Right ventricle myocardium superior (tissue), 1 donor: ENCODE data around the gene BEAN1. TPM values are rescaled to one million over a fixed set of nuclear protein-coding genes. Genes with fewer than 3 reads are reported as not detected.

Experiments
- ATAC-seq: fragments of 200-7000 bp; cut with Tn5 transposase; one replicate; pipeline ENCODE4 v1.9.1; 2020; ENCODE audit warnings: mild to moderate bottlenecking; ENCODE audit not compliant: poor library complexity
- DNase-seq: peaks from one replicate; pipeline ENCODE4 v3.0.0-alpha.2; 2020
- intact Hi-C: fragments of 100-400 bp; cut with DNase I; formaldehyde crosslinking; loops from one replicate; pipeline ENCODE4 v1.11.2; 2022
- total RNA-seq: library from RNA; stranded (reverse); fragmentation: NEBNext Ultra II Directional; extraction: Animal tissue kit (Norgen Biotek cat#: 25700); gene quantifications from one replicate; pipeline ENCODE4 v1.2.1, GENCODE V29; 2021
- donor health status: DM: no; HTN: yes; CAD: no; lungs with severe emphysema.

BEAN1 gene
- total RNA-seq, 1 donor from 2014 or later, result 1.4 TPM

GRCh38 chr16:66391726-66392670, 35.1 kb upstream of the BEAN1 start:
- peak; percentile 25 for ATAC-seq
- intact Hi-C loops, result no loop called here

DNA sequence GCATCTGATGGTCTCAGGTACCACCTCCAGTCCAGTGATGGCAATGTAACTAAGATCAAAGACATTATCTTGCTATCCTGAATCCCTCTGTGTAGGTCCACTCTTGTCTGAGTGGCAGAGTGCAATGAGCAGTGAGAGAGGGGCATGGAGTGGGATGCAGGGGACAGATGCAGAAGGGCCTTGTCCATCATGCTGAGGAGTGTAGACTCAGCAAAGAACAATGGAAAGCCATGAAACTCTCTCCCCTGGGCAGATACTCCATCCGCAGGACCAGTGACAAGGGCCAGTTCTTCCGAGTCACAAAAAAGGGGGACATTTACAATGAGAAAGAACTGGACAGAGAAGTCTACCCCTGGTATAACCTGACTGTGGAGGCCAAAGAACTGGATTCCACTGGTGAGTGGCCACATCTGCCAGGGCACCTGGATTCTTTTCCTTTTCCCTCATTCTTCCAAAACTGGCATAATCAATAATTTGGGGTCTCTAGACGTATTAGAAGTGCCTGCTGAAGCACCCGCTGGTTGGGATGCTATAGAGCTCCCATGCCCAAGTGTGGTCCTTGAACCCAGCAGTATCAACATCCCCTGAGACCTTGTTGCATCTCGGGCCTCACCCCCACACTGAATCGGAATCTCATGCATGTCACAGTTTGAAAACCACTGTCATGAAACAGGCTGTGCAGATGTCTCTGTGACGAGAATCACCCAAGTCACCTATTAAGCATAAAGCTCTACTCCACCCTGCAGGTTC, 31.1 kb upstream of the BEAN1 start:
- intact Hi-C loops, result no loop called here
- ATAC-seq, result no peak
- no peak for DNase-seq

More at GRCh38 chr16:66391726-66392670, 35.1 kb upstream of the BEAN1 start:
- DNase-seq, result peak; percentile 68

DNA sequence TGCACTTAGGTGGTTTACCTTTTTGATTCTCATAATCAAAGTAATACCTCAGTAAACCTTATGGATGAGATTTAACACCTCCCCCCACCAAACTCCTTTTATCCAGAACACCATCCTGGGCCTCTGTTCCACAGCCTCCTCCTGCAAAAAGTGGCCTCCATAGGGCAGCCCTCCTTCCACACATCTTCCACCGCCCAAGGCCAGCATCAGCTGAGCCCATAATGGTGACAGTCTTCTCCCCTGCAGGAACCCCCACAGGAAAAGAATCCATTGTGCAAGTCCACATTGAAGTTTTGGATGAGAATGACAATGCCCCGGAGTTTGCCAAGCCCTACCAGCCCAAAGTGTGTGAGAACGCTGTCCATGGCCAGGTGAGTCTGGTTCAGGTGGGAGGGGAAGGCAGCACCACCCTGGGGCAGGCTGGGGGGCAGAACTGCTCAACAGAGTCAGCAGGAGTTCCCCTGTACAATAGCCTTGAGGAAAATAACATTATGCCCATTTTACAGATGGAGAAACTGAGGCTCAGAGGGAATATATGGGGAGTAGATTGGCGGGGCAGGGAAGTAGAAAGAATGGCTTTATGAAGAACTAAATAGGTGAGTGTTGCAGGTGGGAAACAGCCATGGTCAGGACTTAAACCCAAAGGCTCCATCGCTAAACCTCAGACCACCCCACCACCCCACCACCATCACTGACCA, 29.2 kb upstream of the BEAN1 start:
- no peak for DNase-seq
- intact Hi-C loops, result no loop called here
- ATAC-seq, result no peak

DNA sequence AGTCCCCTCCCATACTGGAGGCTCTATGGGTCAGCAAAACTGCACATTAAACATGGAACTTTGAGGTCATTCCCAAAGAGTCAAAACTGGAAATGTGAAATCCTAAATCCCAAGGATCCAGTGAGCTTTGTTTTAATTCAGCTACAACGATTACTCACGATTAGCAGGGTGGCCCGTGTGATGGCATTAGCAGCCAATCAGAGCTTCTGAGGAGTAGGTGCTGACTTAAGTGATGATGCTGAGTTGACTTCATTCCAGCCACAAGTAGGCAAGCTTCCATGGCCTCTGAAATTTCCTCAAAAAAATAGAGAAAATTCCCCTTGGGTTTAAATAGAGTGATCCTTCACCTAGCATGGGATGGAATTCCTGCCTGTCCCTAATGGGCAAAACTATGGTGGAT, 28.1 kb upstream of the BEAN1 start:
- ATAC-seq (peak; percentile 35), DNase-seq (no peak)
- intact Hi-C loops, result no loop called here

- peak; percentile 19 for ATAC-seq
- intact Hi-C loops, result no loop called here
- no peak for DNase-seq
Measured at GRCh38 chr16:66399930-66400329, 27.2 kb upstream of the BEAN1 start.

DNA sequence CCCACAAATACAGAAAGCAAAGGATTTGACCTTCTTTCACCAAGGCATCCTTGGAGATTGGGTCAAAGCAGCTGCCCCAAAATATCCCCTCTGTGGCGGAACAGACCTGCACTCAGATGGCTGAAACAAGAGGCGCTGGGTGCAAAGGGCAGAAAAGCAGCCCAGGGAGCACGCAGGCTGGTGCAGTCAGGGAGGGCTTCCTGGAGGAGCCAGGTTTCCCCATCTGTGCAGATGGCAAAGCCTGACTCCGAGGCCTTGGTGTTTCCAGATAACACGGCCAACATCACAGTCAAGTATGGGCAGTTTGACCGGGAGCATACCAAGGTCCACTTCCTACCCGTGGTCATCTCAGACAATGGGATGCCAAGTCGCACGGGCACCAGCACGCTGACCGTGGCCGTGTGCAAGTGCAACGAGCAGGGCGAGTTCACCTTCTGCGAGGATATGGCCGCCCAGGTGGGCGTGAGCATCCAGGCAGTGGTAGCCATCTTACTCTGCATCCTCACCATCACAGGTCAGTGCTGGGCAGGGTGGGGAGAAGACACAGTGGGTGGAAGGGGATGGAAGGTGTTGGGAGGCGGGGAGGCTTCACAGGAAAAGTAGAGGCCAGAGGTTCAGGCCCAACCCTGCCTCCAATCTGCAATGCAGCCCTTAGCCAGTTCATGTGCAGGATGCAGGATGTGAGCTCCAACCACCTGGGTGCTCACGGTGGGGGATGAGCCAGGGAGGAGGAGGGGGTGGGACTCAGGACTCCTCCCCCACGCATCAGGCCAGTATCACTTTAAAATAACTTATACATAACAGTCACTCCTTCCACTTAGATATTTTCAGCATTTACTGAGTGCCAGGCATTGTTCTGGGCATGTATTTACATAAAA, 26.4 kb upstream of the BEAN1 start:
- intact Hi-C loops, result no loop called here
- no peak for ATAC-seq
- no peak for DNase-seq

DNA sequence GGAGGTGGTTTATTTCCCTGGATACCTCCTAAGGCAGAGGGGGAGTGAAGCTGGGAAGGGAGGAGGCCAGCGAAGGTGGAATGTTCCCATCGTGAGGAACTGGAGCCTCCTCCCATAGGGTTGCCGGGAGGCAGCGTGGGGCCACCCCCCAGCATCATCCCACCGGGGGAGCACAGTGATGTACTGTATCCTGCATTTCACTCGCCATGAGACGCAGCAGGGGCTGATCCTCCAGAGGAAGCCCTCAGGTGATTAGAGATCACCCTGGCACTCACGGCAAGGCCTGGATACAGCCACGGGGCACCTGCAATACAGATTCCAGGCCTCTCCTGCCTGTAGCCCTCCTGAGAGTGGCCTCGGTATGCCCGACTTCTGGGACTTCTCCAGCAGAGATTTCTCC, 25.5 kb upstream of the BEAN1 start:
- no peak for ATAC-seq
- intact Hi-C loops, result no loop called here
- no peak for DNase-seq

- intact Hi-C loops, result no loop called here
- DNase-seq (no peak), ATAC-seq (no peak)
Measured at GRCh38 chr16:66402166-66402565, 24.9 kb upstream of the BEAN1 start.

GRCh38 chr16:66402591-66403230, 24.4 kb upstream of the BEAN1 start:
- intact Hi-C loops, result no loop called here
- ATAC-seq, result no peak
- no peak for DNase-seq

DNA sequence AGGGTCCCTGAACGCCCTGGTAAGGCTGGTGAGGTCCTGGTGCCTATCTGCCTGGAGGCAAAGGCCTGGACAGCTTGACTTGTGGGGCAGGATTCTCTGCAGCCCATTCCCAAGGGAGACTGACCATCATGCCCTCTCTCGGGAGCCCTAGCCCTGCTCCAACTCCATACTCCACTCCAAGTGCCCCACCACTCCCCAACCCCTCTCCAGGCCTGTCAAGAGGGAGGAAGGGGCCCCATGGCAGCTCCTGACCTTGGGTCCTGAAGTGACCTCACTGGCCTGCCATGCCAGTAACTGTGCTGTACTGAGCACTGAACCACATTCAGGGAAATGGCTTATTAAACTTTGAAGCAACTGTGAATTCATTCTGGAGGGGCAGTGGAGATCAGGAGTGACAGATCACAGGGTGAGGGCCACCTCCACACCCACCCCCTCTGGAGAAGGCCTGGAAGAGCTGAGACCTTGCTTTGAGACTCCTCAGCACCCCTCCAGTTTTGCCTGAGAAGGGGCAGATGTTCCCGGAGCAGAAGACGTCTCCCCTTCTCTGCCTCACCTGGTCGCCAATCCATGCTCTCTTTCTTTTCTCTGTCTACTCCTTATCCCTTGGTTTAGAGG, 23.5 kb upstream of the BEAN1 start:
- intact Hi-C loops, result no loop called here
- DNase-seq (no peak), ATAC-seq (no peak)

- intact Hi-C loops, result loop anchor here (5.0 kb wide), 1 partner anchor 197 kb away; the partner anchor contains the start of gene CMTM3
- ATAC-seq, result no peak
- DNase-seq, result no peak
Measured at GRCh38 chr16:66405057-66405783, 21.9 kb upstream of the BEAN1 start.

DNA sequence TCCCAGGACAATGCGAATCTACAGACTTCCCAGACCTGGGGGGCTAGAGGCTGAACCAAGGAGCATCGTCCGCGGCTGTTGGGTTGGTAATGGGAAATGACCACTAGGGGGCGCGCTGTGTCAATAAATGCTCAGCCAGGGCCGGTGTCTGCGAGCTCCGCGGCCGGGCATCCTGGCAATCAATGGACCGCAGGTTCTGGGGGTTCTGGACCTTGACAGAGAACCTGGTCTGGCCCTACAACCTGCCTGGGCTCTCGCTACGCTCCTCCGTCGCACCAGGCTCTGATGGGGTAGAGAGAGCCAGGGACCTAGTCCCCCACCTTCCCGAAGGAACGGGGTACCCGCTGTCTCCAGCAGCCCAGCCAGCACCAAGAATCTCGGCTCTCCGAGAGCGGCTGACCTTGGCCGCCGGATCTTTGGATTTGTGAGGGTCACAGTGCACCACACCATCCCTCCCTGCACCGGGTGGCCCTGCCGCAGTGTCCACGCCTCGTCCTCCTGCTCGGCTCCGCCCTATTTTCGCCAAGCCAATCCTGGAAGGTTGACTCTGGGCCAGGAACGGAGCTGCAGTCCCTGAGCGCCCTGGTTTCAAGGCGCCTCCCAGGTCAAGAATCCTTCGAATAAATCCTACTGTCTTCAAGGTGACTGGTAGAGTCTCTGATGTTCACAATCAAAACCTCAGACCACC, 20.4 kb upstream of the BEAN1 start:
- intact Hi-C loops, result loop anchor here (2.0 to 5.0 kb wide), 2 partner anchors 76 to 196 kb away; partner anchors contain the start of gene CMTM3
- ATAC-seq, result peak; percentile 90
- peak; percentile 92 for DNase-seq

DNA sequence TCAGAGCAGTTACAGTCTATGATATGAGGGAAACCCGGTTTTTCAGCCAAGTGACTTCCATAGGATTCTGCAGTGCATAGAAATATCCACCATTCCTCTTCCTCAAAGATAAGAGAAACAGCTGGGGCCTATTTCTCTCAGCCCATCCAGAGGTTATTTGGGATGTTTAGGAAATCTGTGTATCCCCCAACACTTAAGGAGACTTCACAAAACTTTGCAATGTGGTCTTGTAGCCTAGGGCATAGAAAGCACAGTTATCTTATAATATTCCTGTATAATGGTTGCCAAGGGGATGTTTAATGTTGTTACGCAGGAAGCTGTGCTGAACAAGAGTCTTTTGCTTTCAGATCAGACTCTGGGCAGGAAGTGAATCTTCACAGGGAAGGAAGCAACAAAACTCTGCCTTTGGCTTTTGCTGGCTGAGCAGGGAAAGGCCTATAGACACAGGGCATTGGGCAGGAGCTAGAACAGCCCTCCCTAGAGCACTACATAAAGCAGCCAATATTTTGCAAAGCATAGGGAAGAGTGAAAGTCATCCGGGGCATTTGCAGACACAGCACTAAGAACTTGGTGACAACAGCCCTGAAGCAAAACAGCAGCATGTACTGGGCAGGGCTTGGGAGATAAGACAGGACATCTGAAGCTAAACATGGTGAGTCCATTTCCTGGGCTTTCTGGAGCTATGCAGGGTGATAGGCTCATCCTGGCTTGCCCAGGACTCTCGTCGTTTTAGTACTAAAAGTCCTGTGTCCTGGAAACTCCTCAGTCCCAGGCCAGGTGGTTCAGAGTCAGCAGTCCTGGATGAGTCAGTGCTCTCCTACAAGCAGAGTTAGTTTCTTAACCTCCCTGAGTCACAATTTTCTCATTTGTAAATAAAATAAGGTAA, 18.7 kb upstream of the BEAN1 start:
- DNase-seq (no peak), ATAC-seq (peak; percentile 82)
- intact Hi-C loops, result loop anchor here (5.0 kb wide), 1 partner anchor 194 kb away; the partner anchor contains the start of gene CMTM3

- ATAC-seq (no peak), DNase-seq (no peak)
- intact Hi-C loops, result loop anchor here (5.0 kb wide), 1 partner anchor 193 kb away; the partner anchor contains the start of gene CMTM3
Measured at GRCh38 chr16:66409156-66409555, 17.9 kb upstream of the BEAN1 start.

- ATAC-seq, result no peak
- DNase-seq, result no peak
- intact Hi-C loops, result no loop called here
Measured at GRCh38 chr16:66412182-66412581, 14.9 kb upstream of the BEAN1 start.
